Astrocyte (in vitro differentiated cells and primary cell): Measurements from ENCODE around the gene SRSF7. TPM values are rescaled to one million over a fixed set of nuclear protein-coding genes. Genes with fewer than 3 reads are reported as not detected.

Experiments used
- DNase-seq: peaks from one replicate; pipeline ENCODE4 v3.0.0-alpha.2; 2010; ENCODE audit warnings: low read depth
- FAIRE-seq: peaks from 2 replicates; lab custom pipeline; 2011; peaks lifted over from hg19 to GRCh38; lab: Jason Lieb, UNC
- H2AFZ ChIP-seq: 2 replicates; pipeline ENCODE4 v1.6.0; 2012; ENCODE audit warnings: low read depth, low read length, inconsistent platforms
- H3K27ac ChIP-seq: 2 replicates; pipeline ENCODE4 v1.5.1; 2011; ENCODE audit warnings: low read depth, low read length, inconsistent platforms
- H3K27me3 ChIP-seq: 2 replicates; pipeline ENCODE4 v1.6.0; 2011; ENCODE audit warnings: low read length, inconsistent platforms; ENCODE audit not compliant: insufficient read depth
- H3K36me3 ChIP-seq: 2 replicates; pipeline ENCODE4 v1.5.1; 2011; ENCODE audit warnings: low read length, inconsistent platforms; ENCODE audit not compliant: insufficient read depth
- H3K4me1 ChIP-seq: 2 replicates; pipeline ENCODE4 v1.5.1; 2011; ENCODE audit warnings: low read length, inconsistent platforms; ENCODE audit not compliant: insufficient read depth
- H3K4me2 ChIP-seq: 2 replicates; pipeline ENCODE4 v1.6.0; 2012; ENCODE audit warnings: low read length, inconsistent platforms
- H3K4me3 ChIP-seq: 2 replicates; pipeline ENCODE4 v1.5.1; 2011; ENCODE audit warnings: low read depth, mild to moderate bottlenecking, low read length, inconsistent platforms; ENCODE audit not compliant: insufficient read depth
- H3K79me2 ChIP-seq: 2 replicates; pipeline ENCODE4 v1.6.0; 2012; ENCODE audit warnings: mild to moderate bottlenecking, low read length, inconsistent platforms; ENCODE audit not compliant: insufficient read depth
- H3K9ac ChIP-seq: 2 replicates; pipeline ENCODE4 v1.6.0; 2012; ENCODE audit warnings: mild to moderate bottlenecking, low read length, inconsistent platforms
- H3K9me3 ChIP-seq: 2 replicates; pipeline ENCODE4 v1.5.1; 2012; ENCODE audit warnings: low read depth, mild to moderate bottlenecking, low read length, inconsistent platforms; ENCODE audit not compliant: insufficient read depth
- H4K20me1 ChIP-seq: 2 replicates; pipeline ENCODE4 v1.6.0; 2012; ENCODE audit warnings: low read length, inconsistent platforms; ENCODE audit not compliant: insufficient read depth
- H3K27ac Mint-ChIP-seq: one replicate; pipeline ENCODE4 v1.8.0; 2021; ENCODE audit warnings: mild to moderate bottlenecking, mixed read lengths; ENCODE audit not compliant: unreplicated experiment
- H3K27me3 Mint-ChIP-seq: one replicate; pipeline ENCODE4 v1.8.0; 2021; ENCODE audit warnings: low read depth, mixed read lengths; ENCODE audit not compliant: unreplicated experiment
- H3K36me3 Mint-ChIP-seq: one replicate; pipeline ENCODE4 v1.8.0; 2021; ENCODE audit warnings: low read depth, mixed read lengths; ENCODE audit not compliant: unreplicated experiment
- H3K4me1 Mint-ChIP-seq: one replicate; pipeline ENCODE4 v1.8.0; 2021; ENCODE audit warnings: low read depth, mixed read lengths; ENCODE audit not compliant: unreplicated experiment
- H3K4me3 Mint-ChIP-seq: one replicate; pipeline ENCODE4 v1.8.0; 2021; ENCODE audit warnings: mild to moderate bottlenecking, moderate library complexity, mixed read lengths; ENCODE audit not compliant: unreplicated experiment
- H3K9me3 Mint-ChIP-seq: one replicate; pipeline ENCODE4 v1.8.0; 2021; ENCODE audit warnings: mild to moderate bottlenecking, mixed read lengths; ENCODE audit not compliant: unreplicated experiment
- EZH2 ChIP-seq: IDR thresholded peaks from 2 replicates; pipeline ENCODE4 v1.6.1; 2012; ENCODE audit warnings: mild to moderate bottlenecking, low read length, inconsistent platforms; ENCODE audit not compliant: insufficient read depth
- total RNA-seq: library from RNA; stranded (reverse); gene quantifications from 2 replicates; pipeline ENCODE4 v1.2.1, GENCODE V29; 2021
- TF ChIP-seq, protein P1 (sequence below): IDR thresholded peaks from 2 replicates; pipeline ENCODE4 v1.5.1; 2011; ENCODE audit warnings: low read depth, mild to moderate bottlenecking, inconsistent platforms, low read length, moderate library complexity; ENCODE audit not compliant: insufficient read depth

Gene SRSF7
- total RNA-seq, 1 donor from 2014 or later: 120 TPM

GRCh38 chr2:38775921-38776225 is 24.7 kb upstream of the SRSF7 start:
- H3K4me1 ChIP-seq: peaks cover 3% of the 10 kb centered on the region
- TF ChIP-seq EZH2: no peak
- TF ChIP-seq, protein P1, sequence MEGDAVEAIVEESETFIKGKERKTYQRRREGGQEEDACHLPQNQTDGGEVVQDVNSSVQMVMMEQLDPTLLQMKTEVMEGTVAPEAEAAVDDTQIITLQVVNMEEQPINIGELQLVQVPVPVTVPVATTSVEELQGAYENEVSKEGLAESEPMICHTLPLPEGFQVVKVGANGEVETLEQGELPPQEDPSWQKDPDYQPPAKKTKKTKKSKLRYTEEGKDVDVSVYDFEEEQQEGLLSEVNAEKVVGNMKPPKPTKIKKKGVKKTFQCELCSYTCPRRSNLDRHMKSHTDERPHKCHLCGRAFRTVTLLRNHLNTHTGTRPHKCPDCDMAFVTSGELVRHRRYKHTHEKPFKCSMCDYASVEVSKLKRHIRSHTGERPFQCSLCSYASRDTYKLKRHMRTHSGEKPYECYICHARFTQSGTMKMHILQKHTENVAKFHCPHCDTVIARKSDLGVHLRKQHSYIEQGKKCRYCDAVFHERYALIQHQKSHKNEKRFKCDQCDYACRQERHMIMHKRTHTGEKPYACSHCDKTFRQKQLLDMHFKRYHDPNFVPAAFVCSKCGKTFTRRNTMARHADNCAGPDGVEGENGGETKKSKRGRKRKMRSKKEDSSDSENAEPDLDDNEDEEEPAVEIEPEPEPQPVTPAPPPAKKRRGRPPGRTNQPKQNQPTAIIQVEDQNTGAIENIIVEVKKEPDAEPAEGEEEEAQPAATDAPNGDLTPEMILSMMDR: no peak

GRCh38 chr2:38775097-38775920 is 24.1 kb upstream of the SRSF7 start:
- Histone ChIP-seq H2AFZ (no peak overlapping the region), H4K20me1 (no peaks in the 10 kb centered on the region), H3K27me3 (peaks cover 3% of the 10 kb centered on the region), H3K4me2 (no peak overlapping the region), H3K27ac (no peak overlapping the region), H3K4me3 (no peak overlapping the region), H3K9ac (no peak overlapping the region), H3K36me3 (no peaks in the 10 kb centered on the region), H3K9me3 (no peaks in the 10 kb centered on the region), H3K4me1 (peaks cover 3% of the 10 kb centered on the region), H3K79me2 (peaks cover 8% of the 10 kb centered on the region)
- TF ChIP-seq, protein P1: no peak
- no peak for TF ChIP-seq EZH2
- Mint-ChIP-seq H3K27ac (no peak overlapping the region), H3K9me3 (no peaks in the 10 kb centered on the region), H3K36me3 (no peaks in the 10 kb centered on the region), H3K4me1 (peaks cover 2% of the 10 kb centered on the region), H3K27me3 (no peaks in the 10 kb centered on the region), H3K4me3 (no peak overlapping the region)
- FAIRE-seq: no peak
- DNase-seq: no peak

More at GRCh38 chr2:38775921-38776225, 24.7 kb upstream of the SRSF7 start:
- Histone ChIP-seq H3K9ac (no peak overlapping the region), H3K4me2 (no peak overlapping the region), H2AFZ (no peak overlapping the region), H3K36me3 (no peaks in the 10 kb centered on the region), H3K9me3 (no peaks in the 10 kb centered on the region), H3K27me3 (peaks cover 3% of the 10 kb centered on the region), H3K79me2 (peaks cover 8% of the 10 kb centered on the region), H3K4me3 (no peak overlapping the region), H3K27ac (no peak overlapping the region), H4K20me1 (no peaks in the 10 kb centered on the region)
- FAIRE-seq (no peak), DNase-seq (no peak)
- no peaks in the 10 kb centered on the region for H3K36me3 Mint-ChIP-seq
- no peaks in the 10 kb centered on the region for H3K9me3 Mint-ChIP-seq
- H3K4me1 Mint-ChIP-seq: peaks cover 2% of the 10 kb centered on the region
- no peak overlapping the region for H3K4me3 Mint-ChIP-seq
- no peak overlapping the region for H3K27ac Mint-ChIP-seq
- no peaks in the 10 kb centered on the region for H3K27me3 Mint-ChIP-seq

- H3K4me2 ChIP-seq: no peak overlapping the region
- no peaks in the 10 kb centered on the region for H3K27me3 ChIP-seq
- no peak overlapping the region for H2AFZ ChIP-seq
- H3K27ac ChIP-seq: no peak overlapping the region
- H3K4me3 ChIP-seq: no peak overlapping the region
- peaks cover 3% of the 10 kb centered on the region for H3K4me1 ChIP-seq
- Mint-ChIP-seq H3K27ac (no peak overlapping the region), H3K9me3 (no peaks in the 10 kb centered on the region), H3K4me3 (no peak overlapping the region), H3K36me3 (no peaks in the 10 kb centered on the region), H3K4me1 (no peaks in the 10 kb centered on the region), H3K27me3 (no peaks in the 10 kb centered on the region)
- DNase-seq (peak; percentile 12), FAIRE-seq (no peak)
- no peaks in the 10 kb centered on the region for H4K20me1 ChIP-seq
- no peak overlapping the region for H3K9ac ChIP-seq
- H3K36me3 ChIP-seq: no peaks in the 10 kb centered on the region
- no peak for TF ChIP-seq EZH2
- TF ChIP-seq, protein P1: no peak
- no peaks in the 10 kb centered on the region for H3K79me2 ChIP-seq
- H3K9me3 ChIP-seq: no peaks in the 10 kb centered on the region
Observed at GRCh38 chr2:38771632-38772031, 20.5 kb upstream of the SRSF7 start.
